SU-DHL-6 (cell line): Measurements from ENCODE around the gene NEUROG3.

Source experiments
- CTCF ChIP-seq: fragments of 200-600 bp; sonication (generic); IDR thresholded peaks from one replicate; pipeline ENCODE4 v1.5.1; 2017; ENCODE audit warnings: antibody characterized with exemption, mild to moderate bottlenecking, low read length, moderate library complexity; ENCODE audit not compliant: insufficient read depth, poor library complexity, severe bottlenecking
- EZH2phosphoT487 ChIP-seq: fragments of 200-600 bp; sonication (generic), shearing (Covaris generic); conservative IDR thresholded peaks from 2 replicates; pipeline ENCODE4 v1.6.1; 2018; ENCODE audit warnings: mild to moderate bottlenecking, antibody characterized with exemption, low read length, moderate library complexity, mixed read lengths

GRCh38 chr10:69614130-69614529 lies 40.9 kb upstream of the NEUROG3 start:
- TF ChIP-seq CTCF (no peak), EZH2phosphoT487 (no peak)
